Measurements from ENCODE around the gene NTRK1.
A peak's percentile ranks its signal among the peaks of the same experiment; 100 is the strongest.

Gene NTRK1

GRCh38 chr1:156887317-156887716, 26.7 kb downstream of the NTRK1 start:
- H3K9ac ChIP-seq: no peak overlapping the region
- TF ChIP-seq CTCF (conservative IDR thresholded peaks at IDR 0.05; ENCODE audit: low read depth, low read length): no peak

DNA sequence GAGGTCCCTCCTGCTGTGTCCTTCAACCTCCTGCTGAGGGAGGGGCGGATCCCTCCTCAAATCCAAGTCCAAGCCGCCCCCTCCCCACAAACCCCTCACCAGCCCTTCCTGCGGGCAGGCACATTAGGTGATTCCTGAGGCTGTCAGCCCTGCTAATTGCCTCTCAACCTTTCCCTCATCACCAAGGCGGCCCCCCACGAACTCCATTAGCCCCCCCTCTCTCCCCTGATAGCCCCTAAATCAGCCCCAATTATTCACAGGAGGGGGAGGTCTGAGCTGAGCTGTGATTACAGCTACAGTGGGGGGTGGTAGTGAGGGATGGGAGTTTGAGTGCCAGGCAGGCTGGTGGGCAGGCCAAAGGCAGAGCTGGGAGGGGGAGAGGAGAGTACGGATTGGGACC, 27.1 kb downstream of the NTRK1 start:
- Histone ChIP-seq H2AFZ (ENCODE audit: low read depth) (no peak overlapping the region), H3K36me3 (ENCODE audit: insufficient read depth) (no peaks in the 10 kb centered on the region), H3K27ac (no peak overlapping the region), H3K4me2 (no peak overlapping the region), H4K20me1 (ENCODE audit: insufficient read depth) (no peaks in the 10 kb centered on the region), H3K4me3 (IDR thresholded peaks at IDR 0.05; ENCODE audit: insufficient read depth, low read depth, low read length) (no peak overlapping the region), H3K79me2 (ENCODE audit: insufficient read depth, low read depth) (no peaks in the 10 kb centered on the region), H3K9ac (no peak overlapping the region), H3K27me3 (ENCODE audit: insufficient read depth, low read depth) (peaks cover 85% of the 10 kb centered on the region), H3K4me1 (ENCODE audit: low read depth, poor library complexity, severe bottlenecking) (peaks cover 6% of the 10 kb centered on the region)
- TF ChIP-seq CTCF (conservative IDR thresholded peaks at IDR 0.05; ENCODE audit: low read depth, low read length): no peak

More at GRCh38 chr1:156887317-156887716, 26.7 kb downstream of the NTRK1 start:
- no peak overlapping the region for H3K4me3 ChIP-seq (IDR thresholded peaks at IDR 0.05; ENCODE audit: insufficient read depth, low read depth, low read length)
- H3K27ac ChIP-seq: no peak overlapping the region
- peaks cover 85% of the 10 kb centered on the region for H3K27me3 ChIP-seq (ENCODE audit: insufficient read depth, low read depth)
- no peaks in the 10 kb centered on the region for H3K36me3 ChIP-seq (ENCODE audit: insufficient read depth)
- H3K4me1 ChIP-seq (ENCODE audit: low read depth, poor library complexity, severe bottlenecking): peaks cover 4% of the 10 kb centered on the region
- H2AFZ ChIP-seq (ENCODE audit: low read depth): no peak overlapping the region
- H3K79me2 ChIP-seq (ENCODE audit: insufficient read depth, low read depth): no peaks in the 10 kb centered on the region
- no peaks in the 10 kb centered on the region for H4K20me1 ChIP-seq (ENCODE audit: insufficient read depth)
- no peak overlapping the region for H3K4me2 ChIP-seq

DNA sequence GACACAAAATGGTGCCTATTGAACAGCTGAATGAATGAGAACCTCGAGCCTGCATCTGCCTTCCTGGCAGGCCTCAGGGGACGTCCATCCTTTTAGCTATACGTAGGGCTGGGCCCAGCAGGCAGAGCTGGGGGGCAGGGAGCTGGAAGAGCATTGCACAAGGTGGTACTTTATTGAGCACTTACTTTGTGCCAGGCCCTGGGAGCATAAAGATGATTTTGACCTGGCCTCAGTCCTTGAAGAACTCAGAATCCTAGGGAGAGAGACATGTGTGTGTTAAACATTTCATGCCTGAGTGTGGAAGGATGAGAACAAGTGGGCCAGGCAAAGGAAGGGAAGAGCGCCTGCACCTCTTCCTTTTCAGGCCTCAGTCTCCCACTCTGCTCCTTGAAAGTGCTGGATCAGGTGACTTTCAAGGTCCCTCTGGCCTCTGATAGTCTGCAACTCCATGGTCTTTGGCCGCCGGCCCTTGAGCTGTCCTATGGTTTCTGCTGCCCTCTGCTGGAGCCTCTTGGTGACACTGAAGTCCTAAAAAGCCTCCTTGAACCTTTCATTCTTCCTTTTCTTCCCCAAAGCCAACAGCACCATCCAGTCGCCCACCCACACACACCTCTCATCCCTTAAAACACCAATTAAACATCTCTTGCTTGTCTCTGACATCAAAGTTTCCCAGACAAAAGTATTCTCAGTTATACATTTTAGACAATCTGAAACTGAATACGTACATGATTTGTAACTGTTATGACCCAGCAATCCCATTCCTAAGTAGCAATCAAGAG, 29.3 kb downstream of the NTRK1 start:
- no peak overlapping the region; the same call in 1 of the 2 replicates for H3K4me2 ChIP-seq
- no peak overlapping the region for H3K27ac ChIP-seq
- peak overlapping the region; percentile 44; the same call in 1 of the 2 replicates for H2AFZ ChIP-seq (ENCODE audit: low read depth)
- H3K36me3 ChIP-seq (ENCODE audit: insufficient read depth): no peaks in the 10 kb centered on the region
- peaks cover 82% of the 10 kb centered on the region for H3K27me3 ChIP-seq (ENCODE audit: insufficient read depth, low read depth)
- H3K4me1 ChIP-seq (ENCODE audit: low read depth, poor library complexity, severe bottlenecking): peaks cover 6% of the 10 kb centered on the region
- TF ChIP-seq CTCF (conservative IDR thresholded peaks at IDR 0.05; ENCODE audit: low read depth, low read length): peak; percentile 100
- no peaks in the 10 kb centered on the region for H4K20me1 ChIP-seq (ENCODE audit: insufficient read depth)
- no peak overlapping the region for H3K4me3 ChIP-seq (IDR thresholded peaks at IDR 0.05; ENCODE audit: insufficient read depth, low read depth, low read length)
- no peaks in the 10 kb centered on the region for H3K79me2 ChIP-seq (ENCODE audit: insufficient read depth, low read depth)
- H3K9ac ChIP-seq: no peak overlapping the region

GRCh38 chr1:156892190-156893047, 31.8 kb downstream of the NTRK1 start:
- Histone ChIP-seq H3K4me1 (ENCODE audit: low read depth, poor library complexity, severe bottlenecking) (peaks cover 6% of the 10 kb centered on the region), H3K36me3 (ENCODE audit: insufficient read depth) (no peaks in the 10 kb centered on the region), H3K4me2 (peak overlapping the region; percentile 22; the same call in 1 of the 2 replicates), H4K20me1 (ENCODE audit: insufficient read depth) (no peaks in the 10 kb centered on the region), H3K9ac (no peak overlapping the region), H3K27ac (no peak overlapping the region), H3K27me3 (ENCODE audit: insufficient read depth, low read depth) (peaks cover 84% of the 10 kb centered on the region), H3K79me2 (ENCODE audit: insufficient read depth, low read depth) (no peaks in the 10 kb centered on the region), H3K4me3 (IDR thresholded peaks at IDR 0.05; ENCODE audit: insufficient read depth, low read depth, low read length) (peak overlapping the region; percentile 53), H2AFZ (ENCODE audit: low read depth) (no peak overlapping the region)
- TF ChIP-seq CTCF (conservative IDR thresholded peaks at IDR 0.05; ENCODE audit: low read depth, low read length): peak; percentile 93

Data from KMS-11 (cell line).